NCI-H1092 treated with DMSO at 0.1 percent for 48 hours (cell line): Measurements from ENCODE around the gene HNRNPA1.
"Not testable (repeated sequence)": the region's sequence is repeated elsewhere in the genome, so short reads cannot be mapped to it uniquely, and the experiment has no call there.

ENCODE experiments used
- DNase-seq: peaks from one replicate; lab custom pipeline; 2025; lab: John Stamatoyannopoulos, UW

HNRNPA1 gene

GRCh38 chr12:54298904-54299303 lies 18.4 kb downstream of the HNRNPA1 start:
- no peak for DNase-seq

- DNase-seq = no peak
These were observed 19.1 kb downstream of the HNRNPA1 start for GRCh38 chr12:54299515-54300224.

DNA sequence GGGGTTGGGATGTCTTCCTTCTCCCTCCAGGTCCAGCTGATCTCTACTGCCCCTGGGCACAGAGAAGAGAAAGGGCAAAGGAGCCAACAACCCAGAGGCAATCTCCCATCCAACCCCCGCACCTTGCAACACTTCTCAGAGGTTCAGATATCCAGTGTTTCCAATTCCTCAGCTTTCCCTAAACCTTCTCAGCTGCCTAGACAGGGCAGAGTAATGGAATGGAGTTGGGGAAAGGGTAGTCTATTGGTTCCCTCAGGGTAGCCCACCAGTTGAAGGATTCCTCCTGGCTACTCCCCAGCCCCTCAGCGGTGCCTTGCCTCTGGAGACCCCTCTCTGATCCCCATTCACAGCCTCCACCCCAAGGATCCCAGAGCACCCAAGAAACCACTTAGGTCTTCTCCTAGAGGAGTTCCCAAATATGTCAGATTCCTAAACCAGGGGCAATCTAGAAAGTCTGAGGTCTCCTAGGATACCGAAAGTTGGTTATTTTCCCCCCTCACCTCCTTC lies 19.8 kb downstream of the HNRNPA1 start:
- DNase-seq = no peak

- peak; percentile 45 for DNase-seq
These were observed 20.4 kb downstream of the HNRNPA1 start, which contains the start of gene NFE2 for GRCh38 chr12:54300732-54301427. TSS of gene NFE2 (minus strand) at chr12:54301015. CDS start at chr12:54295248, 5,767 bp downstream.

GRCh38 chr12:54301428-54302048 lies 21.0 kb downstream of the HNRNPA1 start:
- no peak for DNase-seq

DNA sequence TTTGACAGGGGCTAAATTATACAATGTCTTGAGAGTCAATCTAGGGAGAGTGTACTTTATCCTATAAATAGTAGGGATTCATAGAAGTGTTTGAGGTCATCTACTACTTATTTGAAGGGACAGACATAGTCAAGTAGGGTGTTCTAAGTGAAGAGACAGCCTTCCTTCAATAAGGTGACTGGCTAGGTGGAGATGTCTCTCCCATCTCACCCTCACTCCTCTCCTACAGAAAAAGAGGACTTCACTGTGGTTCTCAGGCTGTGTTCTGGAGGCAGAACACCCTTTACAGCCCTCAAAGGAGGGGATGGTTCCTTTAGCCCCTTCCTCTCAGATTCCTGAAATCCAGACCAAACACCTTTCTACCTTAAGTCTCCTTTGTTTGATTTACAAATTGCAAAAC lies 23.1 kb downstream of the HNRNPA1 start:
- no peak for DNase-seq

- DNase-seq = no peak
These were observed 23.8 kb downstream of the HNRNPA1 start for GRCh38 chr12:54304187-54304810.

GRCh38 chr12:54306925-54307741 lies 26.6 kb downstream of the HNRNPA1 start:
- DNase-seq = no peak

DNA sequence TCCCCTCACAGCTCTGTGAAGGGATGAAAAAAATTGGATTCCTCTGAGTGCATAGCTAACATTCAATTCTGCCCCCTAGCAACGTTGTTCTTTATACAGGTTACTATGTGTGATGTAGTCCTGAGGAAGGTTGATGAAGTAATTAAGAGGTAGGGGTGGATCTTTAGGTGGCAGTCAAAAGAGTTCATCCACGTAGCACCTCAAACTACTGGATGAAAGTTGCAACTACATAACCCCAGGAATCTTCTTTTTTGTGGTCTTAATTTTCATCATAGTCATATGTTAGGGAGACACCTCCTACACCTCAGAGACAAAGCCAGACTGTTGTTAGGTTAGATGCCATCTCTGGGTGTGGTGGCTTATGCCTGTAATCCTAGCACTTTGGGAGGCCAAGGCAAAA lies 30.5 kb downstream of the HNRNPA1 start:
- DNase-seq = no peak

GRCh38 chr12:54312309-54312708 lies 31.8 kb downstream of the HNRNPA1 start:
- not testable (repeated sequence) for DNase-seq

GRCh38 chr12:54321363-54321762 lies 40.8 kb downstream of the HNRNPA1 start:
- no peak for DNase-seq

DNA sequence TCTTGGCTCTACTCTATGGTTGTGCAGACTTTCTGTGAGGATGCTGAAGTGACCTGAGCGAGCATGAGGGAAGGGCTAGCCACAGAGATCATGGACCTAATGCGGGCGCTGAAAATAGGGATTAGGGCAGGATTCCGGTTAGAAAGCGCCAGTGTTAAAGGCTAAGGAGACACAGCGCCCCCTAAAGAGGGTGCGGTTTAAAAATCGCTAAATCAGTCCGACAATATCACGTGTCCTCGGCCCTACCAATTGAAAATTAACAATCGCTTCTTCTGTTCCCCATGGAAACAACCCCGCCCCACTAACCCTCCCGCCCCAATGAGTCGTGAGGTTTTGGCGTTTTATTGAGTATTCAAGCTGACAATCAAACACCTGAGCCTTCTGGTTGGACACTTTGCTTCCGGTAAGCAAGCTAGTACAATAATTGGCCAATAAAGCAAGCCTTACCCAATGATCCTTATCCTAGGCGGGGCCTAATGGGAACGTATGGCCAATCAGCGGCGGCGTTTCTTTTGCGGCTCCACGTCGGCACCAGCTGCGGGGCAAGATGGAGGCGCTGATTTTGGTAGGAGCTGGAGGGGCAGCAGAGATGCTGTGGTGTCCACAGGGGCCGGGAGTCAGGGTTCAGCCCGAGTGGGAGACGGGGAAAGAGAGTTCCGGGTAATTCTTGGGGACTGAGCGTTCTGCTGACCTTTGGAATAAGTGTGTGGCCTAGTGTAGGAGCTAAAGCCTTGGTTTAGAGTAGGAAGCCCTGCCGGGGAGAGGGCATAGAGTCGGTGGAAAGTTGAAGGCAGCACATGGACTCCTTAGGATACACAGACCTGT lies 44.3 kb downstream of the HNRNPA1 start, which contains the start of gene COPZ1:
COPZ1 (plus strand) TSS at position 515 of the 825 bp plus-strand sequence; CDS start at position 548, 33 bp downstream.
- peak; percentile 100 for DNase-seq

DNA sequence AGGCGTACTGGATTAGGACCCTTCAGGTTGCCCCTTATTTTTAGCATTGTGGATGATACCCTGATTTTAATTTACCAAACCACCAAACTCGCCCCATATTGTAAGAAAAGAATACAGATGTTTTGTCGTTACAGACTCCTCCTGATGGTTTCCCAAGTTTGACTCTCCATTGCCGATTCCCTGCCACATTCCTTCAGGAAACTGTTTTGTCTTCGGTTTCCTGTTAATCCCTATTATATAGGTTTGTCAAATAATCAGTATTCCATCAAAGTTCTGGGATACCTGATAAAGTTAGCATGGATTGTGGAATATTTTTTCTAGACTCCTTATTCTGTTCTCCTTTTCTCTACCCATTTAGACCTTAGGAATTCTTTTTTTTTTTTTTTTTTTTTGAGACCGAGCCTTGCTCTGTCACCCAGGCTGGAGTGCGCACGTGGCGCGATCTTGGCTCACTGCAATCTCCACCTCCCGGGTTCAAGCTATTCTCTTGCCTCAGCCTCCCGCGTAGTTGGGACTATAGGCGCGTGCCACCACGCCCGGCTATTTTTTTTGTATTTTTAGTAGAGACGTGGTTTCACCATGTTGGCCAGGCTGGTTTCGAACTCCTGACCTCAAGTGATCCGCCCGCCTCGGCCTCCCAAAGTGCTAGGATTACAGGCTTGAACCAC lies 45.0 kb downstream of the HNRNPA1 start:
- DNase-seq = not testable (repeated sequence)

DNA sequence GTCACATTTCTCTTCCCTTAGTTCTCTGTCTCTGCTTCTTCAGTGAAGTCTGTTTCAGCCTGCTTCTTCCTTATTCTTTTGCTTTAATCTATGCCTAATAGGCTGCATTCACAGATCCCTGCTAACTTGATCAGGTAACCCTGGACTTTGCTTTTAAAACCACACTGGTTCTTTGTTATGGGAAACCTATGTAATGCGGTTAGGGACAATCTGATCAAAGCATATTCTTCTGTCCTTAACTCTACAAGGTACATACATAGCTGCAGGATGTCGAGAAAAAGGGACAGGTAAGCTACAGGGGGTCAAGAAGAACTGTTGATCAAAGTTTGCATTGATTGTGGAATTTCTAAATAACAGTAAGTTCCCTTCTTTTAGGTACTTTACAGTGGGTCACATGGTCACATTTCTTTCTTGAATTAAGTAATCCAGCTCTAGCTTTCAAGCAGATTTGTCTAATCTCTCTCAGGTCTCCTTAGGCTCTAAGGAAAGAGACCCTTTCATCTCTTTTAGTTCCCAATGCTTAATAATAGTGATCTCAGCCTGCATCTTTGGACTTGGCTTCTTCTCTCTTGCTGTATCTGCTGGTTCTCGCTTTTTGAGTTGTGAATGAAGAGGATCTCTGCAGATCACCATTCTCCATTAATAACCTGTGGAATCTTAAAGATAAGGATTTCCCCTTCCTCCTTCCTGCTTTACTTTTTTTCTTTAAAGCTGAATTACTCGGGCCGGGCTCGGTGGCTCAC lies 48.2 kb downstream of the HNRNPA1 start:
- no peak for DNase-seq

DNA sequence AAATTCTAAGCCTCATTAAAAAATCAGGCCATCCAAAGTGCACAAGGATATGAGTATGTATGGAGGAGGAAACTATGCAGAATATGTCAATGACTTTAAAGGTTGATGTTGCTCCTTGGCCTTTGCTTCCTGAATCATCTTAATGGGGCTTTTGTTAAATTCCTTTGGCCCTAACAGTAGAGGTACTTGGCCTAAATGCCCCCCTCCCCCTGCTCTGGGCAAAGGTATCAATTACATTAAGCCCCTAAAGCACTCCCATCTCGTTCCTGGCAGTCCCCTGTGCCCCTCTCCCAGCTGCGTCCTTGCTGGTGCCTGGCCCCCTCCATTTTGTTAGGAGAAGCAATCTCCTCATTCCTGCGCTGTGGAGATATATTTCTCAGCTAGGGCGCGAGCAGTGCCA lies 49.2 kb downstream of the HNRNPA1 start:
- DNase-seq = no peak

DNA sequence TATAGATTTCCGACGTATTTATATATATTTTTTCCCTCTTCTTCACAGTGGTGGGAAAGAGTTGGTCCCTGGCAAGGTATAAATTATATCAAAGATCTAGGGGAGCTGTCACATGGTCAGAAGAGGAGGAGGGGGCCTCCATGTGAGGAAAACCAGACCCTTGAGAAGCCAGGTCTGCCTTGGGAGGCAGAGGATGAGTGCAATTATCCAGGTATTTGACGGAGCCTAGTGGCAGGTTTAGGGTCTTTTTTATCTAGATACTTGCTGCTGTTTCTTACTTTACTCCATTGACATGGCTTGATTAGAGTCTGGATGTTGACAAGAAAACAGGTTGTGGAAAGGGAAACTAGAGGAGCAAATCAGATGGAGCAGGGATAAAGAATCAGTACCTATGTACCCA lies 49.9 kb downstream of the HNRNPA1 start:
- DNase-seq = no peak

DNA sequence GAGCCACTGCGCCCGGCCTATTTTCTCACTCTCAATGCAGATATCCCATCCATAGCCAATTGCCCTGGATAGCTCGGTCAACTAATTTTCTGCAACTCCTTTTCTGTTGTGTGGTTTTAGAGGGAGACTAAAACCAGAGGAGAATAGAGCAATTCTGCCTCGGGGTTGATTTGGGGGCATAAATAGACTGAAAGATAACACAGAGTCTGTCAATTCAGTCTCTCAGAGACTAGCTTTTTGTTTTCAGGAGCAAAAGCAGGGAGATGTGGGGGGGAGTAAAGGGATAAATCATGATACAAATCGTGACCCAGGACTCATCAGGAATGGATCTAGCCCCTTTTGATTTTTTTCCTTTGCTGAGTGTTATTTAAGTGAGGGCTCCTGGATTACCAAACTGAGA lies 50.9 kb downstream of the HNRNPA1 start:
- no peak for DNase-seq

GRCh38 chr12:54333420-54334034 lies 53.0 kb downstream of the HNRNPA1 start:
- no peak for DNase-seq
